Spleen (tissue), 11 donors: ENCODE data around the gene RTKN. TPM values are rescaled to one million over a fixed set of nuclear protein-coding genes. Genes with fewer than 3 reads are reported as not detected.
A peak's percentile ranks its signal among the peaks of the same experiment; 100 is the strongest.
"Not testable (repeated sequence)": the region's sequence is repeated elsewhere in the genome, so short reads cannot be mapped to it uniquely, and the experiment has no call there.

ENCODE experiments used
- DNase-seq: peaks from one replicate; pipeline ENCODE4 v3.0.0-alpha.2; 2020
- H3K27ac ChIP-seq, 8 donors: fragments of 200-600 bp; sonication (generic) in 7 of 8; 1 replicate in 4 of 8; 2 replicates in 4 of 8; pipeline versions ENCODE4 v1.5.0 to v1.8.0; 2016 to 2021; ENCODE audit warnings: inconsistent platforms in 4 of 8, mild to moderate bottlenecking in 4 of 8, moderate library complexity in 1 of 8
- H3K27me3 ChIP-seq, 7 donors: fragments of 200-600 bp; sonication (generic) in 6 of 7; replicated peaks in 1 of 7; 1 replicate in 4 of 7; 2 replicates in 3 of 7; pipeline versions ENCODE4 v1.5.0 to v1.8.0; 2016 to 2021; ENCODE audit warnings: inconsistent platforms in 3 of 7, mild to moderate bottlenecking in 1 of 7
- H3K36me3 ChIP-seq, 6 donors: fragments of 200-600 bp; sonication (generic) in 5 of 6; 1 replicate in 4 of 6; 2 replicates in 2 of 6; pipeline versions ENCODE4 v1.5.0 to v1.8.0; 2016 to 2021; ENCODE audit warnings: inconsistent platforms in 2 of 6
- H3K4me1 ChIP-seq, 6 donors: fragments of 200-600 bp; sonication (generic) in 5 of 6; 1 replicate in 3 of 6; 2 replicates in 3 of 6; pipeline versions ENCODE4 v1.5.0 to v1.8.0; 2016 to 2021; ENCODE audit warnings: inconsistent platforms in 3 of 6
- H3K4me3 ChIP-seq, 8 donors: fragments of 200-600 bp; sonication (generic) in 7 of 8; 1 replicate in 4 of 8; 2 replicates in 4 of 8; pipeline versions ENCODE4 v1.5.0 to v1.8.0; 2016 to 2021; ENCODE audit warnings: inconsistent platforms in 4 of 8, mild to moderate bottlenecking in 4 of 8, moderate library complexity in 2 of 8
- H3K9me3 ChIP-seq, 8 donors: fragments of 200-600 bp; sonication (generic) in 7 of 8; 1 replicate in 4 of 8; 2 replicates in 4 of 8; pipeline versions ENCODE4 v1.5.0 to v1.8.0; 2016 to 2021; ENCODE audit warnings: inconsistent platforms in 4 of 8
- CTCF ChIP-seq, 11 experiments: fragments of 200-600 bp in 7 of 11; fragments of 450-650 bp in 4 of 11; sonication (generic) in 4 of 11; IDR thresholded peaks in 8 of 11; conservative IDR thresholded peaks in 3 of 11; 1 replicate in 7 of 11; 2 replicates in 4 of 11; pipeline versions ENCODE4 v1.4.0 to v1.8.0; 2016 to 2021; ENCODE audit warnings: antibody characterized with exemption in 11 of 11, inconsistent platforms in 4 of 11, mild to moderate bottlenecking in 1 of 11
- POLR2A ChIP-seq, 3 donors: fragments of 450-650 bp; IDR thresholded peaks; one replicate each; pipeline ENCODE4 v1.5.1; 2017; ENCODE audit warnings: antibody characterized with exemption in 3 of 3, mild to moderate bottlenecking in 1 of 3
- POLR2AphosphoS5 ChIP-seq, 3 donors: sonication (generic); formaldehyde crosslinking; IDR thresholded peaks; one replicate each; pipeline ENCODE4 v1.5.1; 2017; ENCODE audit warnings: antibody characterized with exemption in 3 of 3
- WGBS, 5 donors: extraction: QIAGEN DNeasy Blood & Tissue Kit in 3 of 5; methylation state at CpG; one replicate each; pipeline versions ENCODE4 v1.1.5 to v1.1.7; 2013 to 2018; 5-methylcytosine and 5-hydroxymethylcytosine counted together
- intact Hi-C: fragments of 100-400 bp; cut with DNase I; formaldehyde crosslinking; loops from one replicate; pipeline ENCODE4 v1.15.0; 2023; ENCODE audit warnings: low total_unique reads
- polyA plus RNA-seq, 3 donors: library from polyadenylated mRNA; stranded (reverse); fragments of 200-250 nt; gene quantifications; one replicate each; pipeline ENCODE4 v1.2.1, GENCODE V29; 2013
- total RNA-seq, 7 donors: library from RNA; depleted of rRNA in 3 of 7; stranded (reverse); fragments of >200 nt in 3 of 7; fragmentation: NEBNext Ultra II Directional in 4 of 7; extraction: Animal tissue kit (Norgen Biotek cat#: 25700) in 4 of 7; gene quantifications; one replicate each; pipeline versions ENCODE4 v1.1.0 to v1.2.1, GENCODE V29; 2016 to 2021
- donor health status: healthy with polysubstance abuse.
- donor health status: DM: no; HTN: no; CAD: no; lungs with moderate emphysema.
- donor health status: DM: no; HTN: no; CAD: no.
- donor health status: Bipolar disorder and iron deficiency.
- donor health status: healthy.
- donor health status: DM: no; HTN: no; CAD: no.
- donor health status: DM: yes; HTN: yes; CAD: no.

The RTKN gene
- total and polyA plus RNA-seq, 10 donors, result 3.2 to 11.1 (median 7.1) TPM

- TF ChIP-seq CTCF (IDR thresholded peaks at IDR 0.05 in 8 of 11, conservative IDR thresholded peaks at IDR 0.05 in 3 of 11), result no peak
- TF ChIP-seq POLR2AphosphoS5 (IDR thresholded peaks at IDR 0.05), result no peak
- TF ChIP-seq POLR2A (IDR thresholded peaks at IDR 0.05), result no peak
- Histone ChIP-seq H3K9me3 (no peaks in the 10 kb centered on the region), H3K27ac (no peak overlapping the region), H3K36me3 (peaks cover 0 to 39% (median 5%) of the 10 kb centered on the region in 6 donors), H3K4me3 (no peak overlapping the region), H3K27me3 (no peaks in the 10 kb centered on the region), H3K4me1 (peaks cover 11 to 55% (median 32%) of the 10 kb centered on the region in 6 donors)
- intact Hi-C loops, result no loop called here
- DNase-seq, result no peak
- WGBS, 5 donors, result 80 to 91% (median 89%) methylated on average over 9 of the region's 9 CpGs
Observed at GRCh38 chr2:74423231-74424095, 18.3 kb downstream of the RTKN start.

DNA sequence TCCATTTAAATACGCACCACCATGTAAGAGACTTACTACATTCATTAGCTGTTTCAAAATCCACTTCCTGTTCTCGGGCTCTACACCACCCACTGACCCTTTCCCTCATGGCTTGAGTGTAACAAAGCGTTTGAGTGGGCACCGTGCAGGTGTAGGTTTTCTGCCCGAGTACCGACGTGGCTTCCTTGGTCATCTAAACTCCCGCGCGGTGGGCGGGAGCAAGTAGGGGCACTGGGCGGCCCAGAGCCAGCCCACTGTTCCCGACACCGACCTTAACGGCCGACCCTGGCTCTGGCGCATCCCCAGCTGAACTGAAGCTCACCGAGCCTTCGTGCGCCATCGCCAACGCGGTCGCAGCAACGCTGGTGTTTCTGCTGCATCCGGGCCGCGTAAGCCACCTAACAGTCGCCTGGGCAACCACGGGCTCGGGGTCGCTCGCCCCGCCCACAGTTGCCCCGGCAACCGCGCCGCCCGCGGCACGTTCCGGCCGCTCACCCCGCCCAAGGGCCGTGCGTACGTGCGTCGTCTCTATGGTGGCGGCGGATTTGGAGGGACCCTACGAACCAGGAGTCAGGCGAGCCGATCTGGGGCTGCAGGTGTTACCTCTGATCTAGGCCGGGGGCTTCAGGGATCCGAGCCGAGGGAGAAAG lies 20.4 kb downstream of the RTKN start, which contains the start of the genes C2orf81 and WDR54:
C2orf81 (minus strand) TSS at position 399 of the 650 bp plus-strand sequence; CDS start at position 340, 59 bp downstream.
WDR54 (plus strand) TSS at position 510 of the 650 bp plus-strand sequence. CDS start 424 bp downstream, outside the sequence.
- H3K4me3 ChIP-seq, result peak within 1 kb of the TSS; percentile 47 to 90 (median 77)
- TF ChIP-seq POLR2A (IDR thresholded peaks at IDR 0.05) (peak in 2 of 3 donors; percentile 11 to 70), CTCF (IDR thresholded peaks at IDR 0.05 in 8 of 11, conservative IDR thresholded peaks at IDR 0.05 in 3 of 11) (peak in 1 of 11 experiments; percentile 21), POLR2AphosphoS5 (IDR thresholded peaks at IDR 0.05) (peak; percentile 91 to 94 (median 93))
- 0% methylated on average over 43 to 57 of the region's 57 CpGs for WGBS, 5 donors
- no peaks in the 10 kb centered on the region for H3K9me3 ChIP-seq
- intact Hi-C loops, result no loop called here
- no peaks in the 10 kb centered on the region for H3K27me3 ChIP-seq
- peak within 1 kb of the TSS; percentile 32 to 94 (median 85) for H3K27ac ChIP-seq
- peaks cover 11 to 62% (median 35%) of the 10 kb centered on the region in 6 donors for H3K4me1 ChIP-seq
- DNase-seq, result peak; percentile 98
- H3K36me3 ChIP-seq, result peaks cover 0 to 20% (median 3%) of the 10 kb centered on the region in 6 donors

DNA sequence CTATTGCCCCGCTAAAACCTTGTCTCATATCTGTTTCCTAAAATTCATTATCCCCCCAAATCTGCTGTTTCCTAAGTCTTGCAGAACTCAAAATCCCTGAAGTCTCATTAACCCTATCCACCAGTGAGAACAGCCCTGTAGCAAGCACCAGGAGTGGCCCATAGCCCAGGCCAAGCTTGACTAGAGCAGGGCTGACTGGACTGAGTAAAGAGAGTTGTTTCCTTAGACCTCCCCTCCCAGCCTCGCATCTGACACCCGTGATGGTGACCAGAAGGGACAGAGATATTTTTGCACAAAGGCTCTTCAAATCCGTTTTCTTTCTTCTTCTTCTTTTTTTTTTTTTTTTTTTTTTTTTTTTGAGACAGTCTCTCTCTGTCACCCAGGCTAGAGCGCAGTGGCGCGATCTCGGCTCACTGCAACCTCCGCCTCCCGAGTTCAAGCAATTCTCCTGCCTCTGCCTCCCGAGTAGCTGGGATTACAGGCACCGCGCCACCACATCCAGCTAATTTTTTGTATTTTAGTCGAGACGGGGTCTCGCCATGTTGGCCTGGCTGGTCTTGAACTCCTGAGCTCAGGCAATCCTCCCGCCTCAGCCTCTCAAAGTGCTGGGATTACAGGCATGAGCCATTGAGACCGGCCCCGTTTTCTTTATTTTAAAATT lies 21.2 kb downstream of the RTKN start:
- peak overlapping the region in 7 of 8 donors; percentile 32 to 94 (median 85) for H3K27ac ChIP-seq
- WGBS, 5 donors, result 78 to 81% (median 80%) methylated on average over 19 of the region's 19 CpGs
- H3K27me3 ChIP-seq, intact Hi-C loops, DNase-seq, H3K9me3 ChIP-seq: not testable (repeated sequence)
- H3K36me3 ChIP-seq, result peaks cover 0 to 12% (median 3%) of the 10 kb centered on the region in 6 donors
- H3K4me1 ChIP-seq, result peaks cover 11 to 65% (median 42%) of the 10 kb centered on the region in 6 donors
- peak overlapping the region in 6 of 8 donors; percentile 47 to 90 (median 78) for H3K4me3 ChIP-seq

GRCh38 chr2:74420006-74420405 lies 21.7 kb downstream of the RTKN start:
- 66 to 71% (median 70%) methylated on average over 2 of the region's 2 CpGs for WGBS, 5 donors
- intact Hi-C loops, result no loop called here
- TF ChIP-seq CTCF (IDR thresholded peaks at IDR 0.05 in 8 of 11, conservative IDR thresholded peaks at IDR 0.05 in 3 of 11), result no peak
- no peak for TF ChIP-seq POLR2AphosphoS5 (IDR thresholded peaks at IDR 0.05)
- TF ChIP-seq POLR2A (IDR thresholded peaks at IDR 0.05), result no peak
- Histone ChIP-seq H3K4me3 (no peak overlapping the region), H3K36me3 (peaks cover 0 to 7% (median under 1%) of the 10 kb centered on the region in 6 donors), H3K4me1 (peaks cover 11 to 65% (median 44%) of the 10 kb centered on the region in 6 donors), H3K27ac (peak overlapping the region in 1 of 8 donors; percentile 8), H3K9me3 (no peaks in the 10 kb centered on the region), H3K27me3 (peaks cover 0 to 12% (median 0%) of the 10 kb centered on the region in 7 donors)
- no peak for DNase-seq
